GM12878 (cell line): ENCODE results near the gene MARS1. TPM values are rescaled to one million over a fixed set of nuclear protein-coding genes. Genes with fewer than 3 reads are reported as not detected.

ENCODE experiments used
- ATAC-seq: fragments of 200-7000 bp; cut with Tn5 transposase; 3 replicates; pipeline ENCODE4 v1.9.1; 2020; ENCODE audit warnings: mild to moderate bottlenecking, moderate library complexity
- BruUV-seq: library from RNA; stranded (reverse); fragments of 400-500 nt; replicated peaks from 2 replicates; lab custom pipeline; 2021; lab: Mats Ljungman, UMichigan
- CTCF ChIA-PET: fragments of 300-600 bp; sonication (Branson Sonifier 250); formaldehyde crosslinking; extraction: SDS; loops from one replicate; lab custom pipeline; 2021; ENCODE audit warnings: inconsistent platforms; lab: Yijun Ruan, JAX
- POLR2A ChIA-PET: fragments of 350-600 bp; formaldehyde crosslinking; extraction: SDS; loops from one replicate; lab custom pipeline; 2021; ENCODE audit warnings: inconsistent platforms; lab: Charles Lee
- RAD21 ChIA-PET: fragments of 300-600 bp; sonication (Branson Sonifier 250); formaldehyde crosslinking; loops from one replicate; lab custom pipeline; 2023; ENCODE audit warnings: antibody characterized with exemption; ENCODE audit not compliant: unreplicated experiment; lab: Charles Lee
- SMC1A ChIA-PET: fragments of 300-600 bp; sonication (Branson Sonifier 250); formaldehyde crosslinking; loops from one replicate; lab custom pipeline; 2023; ENCODE audit not compliant: unreplicated experiment, uncharacterized antibody; lab: Charles Lee
- DNase-seq: peaks from one replicate; pipeline ENCODE4 v3.0.0-alpha.2; 2011; ENCODE audit warnings: low read depth, low spot score
- FAIRE-seq: peaks from 3 replicates; lab custom pipeline; 2011; peaks lifted over from hg19 to GRCh38; lab: Jason Lieb, UNC
- H2AFZ ChIP-seq: 2 replicates; pipeline ENCODE4 v1.6.0; 2011; ENCODE audit warnings: low read depth, low read length, control low read depth; ENCODE audit not compliant: control insufficient read depth
- H3K27ac ChIP-seq: 2 replicates; pipeline ENCODE4 v1.5.1; 2011; ENCODE audit warnings: control low read depth; ENCODE audit not compliant: control insufficient read depth, insufficient read depth
- H3K27me3 ChIP-seq, 2 experiments: replicated peaks in 1 of 2; 2 replicates each; pipeline versions ENCODE4 v1.6.0 to v1.6.1; 2011; ENCODE audit warnings: low read length in 1 of 2; ENCODE audit not compliant: control insufficient read depth in 2 of 2, insufficient read depth in 2 of 2
- H3K36me3 ChIP-seq, 2 experiments: 2 replicates each; pipeline ENCODE4 v1.5.1; 2011; ENCODE audit warnings: low read length in 1 of 2; ENCODE audit not compliant: control insufficient read depth in 2 of 2, insufficient read depth in 2 of 2
- H3K4me1 ChIP-seq: 2 replicates; pipeline ENCODE4 v1.6.1; 2011; ENCODE audit warnings: mild to moderate bottlenecking, low read length, moderate library complexity, mixed read lengths; ENCODE audit not compliant: control insufficient read depth, insufficient read depth
- H3K4me2 ChIP-seq: 2 replicates; pipeline ENCODE4 v1.6.0; 2011; ENCODE audit warnings: control low read depth; ENCODE audit not compliant: control insufficient read depth, insufficient read depth
- H3K4me3 ChIP-seq: fragments of 200-600 bp; sonication (generic); 2 replicates; pipeline ENCODE4 v1.5.1; 2016
- H3K79me2 ChIP-seq: 2 replicates; pipeline ENCODE4 v1.6.0; 2011; ENCODE audit warnings: low read length; ENCODE audit not compliant: control insufficient read depth, insufficient read depth
- H3K9ac ChIP-seq: 2 replicates; pipeline ENCODE4 v1.8.0; 2011; ENCODE audit warnings: low read length, control low read depth, mixed read lengths; ENCODE audit not compliant: control insufficient read depth, insufficient read depth
- H3K9me3 ChIP-seq: replicated peaks from 3 replicates; pipeline ENCODE4 v1.5.1; 2011; ENCODE audit warnings: mild to moderate bottlenecking, low read length; ENCODE audit not compliant: control insufficient read depth, insufficient read depth
- H4K20me1 ChIP-seq: 2 replicates; pipeline ENCODE4 v1.6.0; 2011; ENCODE audit not compliant: control insufficient read depth, insufficient read depth
- ASH2L ChIP-seq: fragments of 300-600, 200-600 bp; sonication (generic); IDR thresholded peaks from 2 replicates; pipeline ENCODE4 v1.6.1; 2017; ENCODE audit warnings: low read depth, mild to moderate bottlenecking, borderline replicate concordance
- ATF7 ChIP-seq: fragments of 450-650 bp; IDR thresholded peaks from 2 replicates; pipeline ENCODE4 v1.6.1; 2016; ENCODE audit warnings: low read depth, mild to moderate bottlenecking
- TCF7 ChIP-seq: IDR thresholded peaks from 2 replicates; pipeline ENCODE4 v1.6.1; 2014; ENCODE audit warnings: antibody characterized with exemption, borderline replicate concordance
- WGBS: methylation state at CpG from one replicate; pipeline ENCODE4 v1.1.6; 2016; ENCODE audit warnings: low lambda C conversion rate; ENCODE audit not compliant: insufficient replicate concordance, insufficient coverage; ENCODE audit errors: missing lambda C conversion rate; 5-methylcytosine and 5-hydroxymethylcytosine counted together
- in situ Hi-C: fragments of 300-500 bp; cut with MboI; formaldehyde crosslinking; loops from 9 replicates; pipeline ENCODE4 v1.14.3; 2018; ENCODE audit warnings: mixed read lengths
- intact Hi-C: fragments of 100-400 bp; cut with micrococcal nuclease; formaldehyde crosslinking; loops from one replicate; pipeline ENCODE4 v1.14.2; 2022; ENCODE audit not compliant: unreplicated experiment
- polyA plus RNA-seq, 11 experiments: library from polyadenylated mRNA; depleted of rRNA in 4 of 11; unstranded in 6 of 11; stranded (reverse) in 5 of 11; fragments of >200 nt; fragmentation: Nextera tagmentation in 4 of 11; fragmentation: Illumina TruSeq in 1 of 11; extraction: Ambion mirVana in 4 of 11; extraction: Trizol in 1 of 11; gene quantifications; 1 replicate in 1 of 11; 2 replicates in 10 of 11; pipeline versions ENCODE4 v1.2.1 to v1.2.3, GENCODE V29; 2011 to 2016; ENCODE audit warnings: inconsistent platforms in 2 of 11, missing spikeins in 2 of 11, low read depth in 1 of 11
- total RNA-seq, 4 experiments: library from RNA; depleted of rRNA in 3 of 4; stranded (reverse); fragments of >200 nt in 3 of 4; fragmentation: Illumina TruSeq in 1 of 4; extraction: Trizol in 1 of 4; gene quantifications; 2 replicates each; pipeline versions ENCODE4 v1.2.1 to v1.2.3, GENCODE V29; 2013 to 2021
- TF ChIP-seq, protein P1 (sequence below): IDR thresholded peaks from 2 replicates; pipeline ENCODE4 v1.6.1; 2011; ENCODE audit warnings: borderline replicate concordance, low read depth, mild to moderate bottlenecking, moderate library complexity, low read length; ENCODE audit not compliant: insufficient read depth, poor library complexity, severe bottlenecking

Gene MARS1
- total and polyA plus RNA-seq, 10 of the 15 experiments (the other 5 are each of a cell fraction or from before 2014, with no cell fraction given) = 72.3 to 270 (median 153) TPM

DNA sequence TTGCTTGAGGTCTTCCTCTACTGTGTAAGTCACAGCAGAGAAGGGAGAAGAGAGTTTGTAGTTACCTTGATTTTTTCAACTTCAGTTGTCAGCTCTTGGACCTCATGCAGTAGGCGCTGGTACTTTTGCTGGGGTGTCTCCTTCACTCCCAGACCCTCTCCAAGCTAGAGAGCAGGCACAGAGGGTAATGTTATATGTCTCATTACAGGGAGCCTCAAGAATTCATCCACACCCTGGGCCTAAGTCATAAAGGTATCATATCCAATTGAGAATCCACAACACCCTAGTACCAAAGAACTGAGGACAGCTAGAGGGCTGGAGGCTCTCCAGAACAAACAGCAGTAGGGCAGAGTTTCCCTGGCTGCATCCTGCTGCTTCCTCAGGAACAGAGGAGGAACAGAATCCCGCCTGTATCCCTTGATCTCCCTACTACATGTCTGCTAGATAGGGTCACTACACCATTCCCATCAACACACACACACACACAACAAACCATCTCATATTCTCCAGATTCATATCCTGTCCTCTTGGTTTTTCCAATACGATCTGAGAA is 47.2 kb downstream of the MARS1 start:
- in situ Hi-C loops (no loop called here), intact Hi-C loops (no loop called here)
- WGBS = 95% methylated on average over 3 of the region's 3 CpGs
- ChIA-PET RAD21 (no interaction called here), POLR2A (interaction anchor here (1.3 kb wide), 1 partner anchor 12 kb away, joined by 4 read pairs; the partner anchor contains the start of gene DCTN2), SMC1A (no interaction called here), CTCF (interaction anchor here (1.2 kb wide), 1 partner anchor 80 kb away, joined by 3 read pairs; the partner anchor contains the start of gene INHBE)
- no peak for FAIRE-seq
- Histone ChIP-seq H3K79me2 (no peaks in the 10 kb centered on the region), H4K20me1 (no peaks in the 10 kb centered on the region), H3K27me3 (no peaks in the 10 kb centered on the region), H3K4me3 (no peak overlapping the region), H3K4me1 (no peaks in the 10 kb centered on the region), H3K9me3 (no peaks in the 10 kb centered on the region), H3K4me2 (no peak overlapping the region), H2AFZ (no peak overlapping the region), H3K27ac (no peak overlapping the region), H3K36me3 (peaks cover 10 to 22% of the 10 kb centered on the region in 2 experiments; a peak in 3 of 4 replicates), H3K9ac (no peak overlapping the region)
- TF ChIP-seq ATF7 (no peak), TCF7 (no peak), ASH2L (no peak)
- TF ChIP-seq, protein P1, sequence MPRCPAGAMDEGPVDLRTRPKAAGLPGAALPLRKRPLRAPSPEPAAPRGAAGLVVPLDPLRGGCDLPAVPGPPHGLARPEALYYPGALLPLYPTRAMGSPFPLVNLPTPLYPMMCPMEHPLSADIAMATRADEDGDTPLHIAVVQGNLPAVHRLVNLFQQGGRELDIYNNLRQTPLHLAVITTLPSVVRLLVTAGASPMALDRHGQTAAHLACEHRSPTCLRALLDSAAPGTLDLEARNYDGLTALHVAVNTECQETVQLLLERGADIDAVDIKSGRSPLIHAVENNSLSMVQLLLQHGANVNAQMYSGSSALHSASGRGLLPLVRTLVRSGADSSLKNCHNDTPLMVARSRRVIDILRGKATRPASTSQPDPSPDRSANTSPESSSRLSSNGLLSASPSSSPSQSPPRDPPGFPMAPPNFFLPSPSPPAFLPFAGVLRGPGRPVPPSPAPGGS = no peak
- ATAC-seq = no peak
- no TSS peak for BruUV-seq
- no peak for DNase-seq
